Keratinocyte (primary cell): Measurements from ENCODE around the gene ZSWIM2.

Experiments used
- CTCF ChIP-seq, 3 experiments: IDR thresholded peaks in 1 of 3; conservative IDR thresholded peaks in 1 of 3; optimal IDR thresholded peaks in 1 of 3; 2 replicates in 2 of 3; 3 replicates in 1 of 3; pipeline versions ENCODE3 to v1.5.1; 2011; ENCODE audit warnings: low read length in 3 of 3, mild to moderate bottlenecking in 3 of 3, moderate library complexity in 2 of 3, control low read depth in 1 of 3, inconsistent platforms in 1 of 3; ENCODE audit not compliant: insufficient read depth in 2 of 3; ENCODE audit errors: extremely low read depth in 1 of 3
- EZH2 ChIP-seq: IDR thresholded peaks from one replicate; pipeline ENCODE4 v1.6.1; 2012; ENCODE audit warnings: inconsistent platforms, mild to moderate bottlenecking, low read length, moderate library complexity

- TF ChIP-seq EZH2 (no peak), CTCF (optimal IDR thresholded peaks at IDR 0.05 in 1 of 3, IDR thresholded peaks at IDR 0.05 in 1 of 3, conservative IDR thresholded peaks at IDR 0.05 in 1 of 3; ENCODE audit: extremely low read depth in 1 of 3, insufficient read depth in 2 of 3, low read length in 3 of 3) (no peak)
These were observed 21.6 kb downstream of the ZSWIM2 start for GRCh38 chr2:186827411-186827810.
